Muscle layer of colon (tissue), 2 donors: ENCODE results near the gene INPP1.
"Not testable (repeated sequence)": the region's sequence is repeated elsewhere in the genome, so short reads cannot be mapped to it uniquely, and the experiment has no call there.

Experiments used
- H3K27ac ChIP-seq: one replicate; pipeline ENCODE4 v1.7.0; 2013; ENCODE audit warnings: low read depth, mild to moderate bottlenecking, low read length, moderate library complexity
- H3K27me3 ChIP-seq, 2 donors: one replicate each; pipeline ENCODE4 v1.7.0; 2013; ENCODE audit warnings: low read length in 2 of 2, mild to moderate bottlenecking in 2 of 2; ENCODE audit not compliant: insufficient read depth in 2 of 2, control insufficient read depth in 1 of 2
- H3K36me3 ChIP-seq: one replicate; pipeline ENCODE4 v1.7.0; 2013; ENCODE audit warnings: mild to moderate bottlenecking, low read length; ENCODE audit not compliant: insufficient read depth
- H3K4me1 ChIP-seq: one replicate; pipeline ENCODE4 v1.7.0; 2013; ENCODE audit warnings: mild to moderate bottlenecking, low read length; ENCODE audit not compliant: insufficient read depth
- H3K4me3 ChIP-seq, 2 donors: one replicate each; pipeline ENCODE4 v1.7.0; 2013; ENCODE audit warnings: low read length in 2 of 2, low read depth in 1 of 2, mild to moderate bottlenecking in 1 of 2, moderate library complexity in 1 of 2
- H3K9ac ChIP-seq: one replicate; pipeline ENCODE4 v1.7.0; 2013; ENCODE audit warnings: low read length
- H3K9me3 ChIP-seq: one replicate; pipeline ENCODE4 v1.7.0; 2013; ENCODE audit warnings: mild to moderate bottlenecking, low read length
- donor health status: abdominal sarcoma.
- donor health status: Adenocarcinoma of cecum.

INPP1 gene

GRCh38 chr2:190343536-190344275, at the start of gene INPP1:
TSS of gene INPP1 (plus strand) at chr2:190343589. CDS start at chr2:190360103, 16,514 bp downstream.
- Histone ChIP-seq H3K4me3 (peak within 1 kb of the TSS; percentile 61 to 90), H3K4me1 (peaks cover 13% of the 10 kb centered on the region), H3K9ac (peak within 1 kb of the TSS; percentile 58), H3K27ac (peak within 1 kb of the TSS; percentile 90), H3K27me3 (no peaks in the 10 kb centered on the region), H3K9me3 (no peaks in the 10 kb centered on the region), H3K36me3 (no peaks in the 10 kb centered on the region)

GRCh38 chr2:190297880-190298279, 45.5 kb upstream of the INPP1 start:
- not testable (repeated sequence) for H3K27me3 ChIP-seq, H3K27ac ChIP-seq, H3K4me3 ChIP-seq, H3K36me3 ChIP-seq, H3K9ac ChIP-seq, H3K9me3 ChIP-seq, H3K4me1 ChIP-seq

- Histone ChIP-seq H3K9me3 (no peaks in the 10 kb centered on the region), H3K9ac (no peak overlapping the region), H3K27me3 (no peaks in the 10 kb centered on the region), H3K27ac (no peak overlapping the region), H3K4me1 (no peaks in the 10 kb centered on the region), H3K36me3 (no peaks in the 10 kb centered on the region), H3K4me3 (no peak overlapping the region)
Observed at GRCh38 chr2:190301032-190301431, 42.4 kb upstream of the INPP1 start.

GRCh38 chr2:190302052-190302451, 41.3 kb upstream of the INPP1 start:
- Histone ChIP-seq H3K4me1 (no peaks in the 10 kb centered on the region), H3K9me3 (no peaks in the 10 kb centered on the region), H3K36me3 (no peaks in the 10 kb centered on the region), H3K4me3 (no peak overlapping the region), H3K27me3 (no peaks in the 10 kb centered on the region), H3K9ac (no peak overlapping the region), H3K27ac (no peak overlapping the region)

DNA sequence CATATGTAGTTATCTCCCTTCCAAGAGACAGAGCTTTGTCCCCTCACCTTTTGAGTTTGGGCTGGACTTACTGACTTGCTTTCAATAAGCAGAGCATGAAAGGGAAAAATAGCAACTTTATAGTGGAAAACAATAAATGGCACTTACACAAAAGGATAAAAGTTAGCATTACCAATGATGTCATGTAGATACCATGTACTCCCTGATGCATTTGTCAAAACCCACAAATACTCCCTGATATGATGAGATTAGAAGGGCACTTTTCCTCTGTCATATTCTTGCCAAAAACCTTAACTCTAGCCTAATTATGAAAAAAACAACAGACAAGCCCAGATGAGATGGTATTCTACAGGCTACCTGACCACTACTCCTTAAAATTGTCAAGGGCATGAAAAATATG, 39.7 kb upstream of the INPP1 start:
- peaks cover 2% of the 10 kb centered on the region for H3K36me3 ChIP-seq
- H3K9me3 ChIP-seq: no peaks in the 10 kb centered on the region

GRCh38 chr2:190304404-190304803, 39.0 kb upstream of the INPP1 start:
- H3K27me3 ChIP-seq: no peaks in the 10 kb centered on the region
- H3K36me3 ChIP-seq: peaks cover 6% of the 10 kb centered on the region
- H3K9me3 ChIP-seq: no peaks in the 10 kb centered on the region
- no peaks in the 10 kb centered on the region for H3K4me1 ChIP-seq
- H3K4me3 ChIP-seq: no peak overlapping the region
- no peak overlapping the region for H3K9ac ChIP-seq
- no peak overlapping the region for H3K27ac ChIP-seq

More for the DNA sequence above, 39.7 kb upstream of the INPP1 start:
- Histone ChIP-seq H3K27me3 (no peaks in the 10 kb centered on the region), H3K4me3 (no peak overlapping the region), H3K27ac (no peak overlapping the region), H3K9ac (no peak overlapping the region), H3K4me1 (no peaks in the 10 kb centered on the region)

GRCh38 chr2:190308031-190308430, 35.4 kb upstream of the INPP1 start:
- H3K9ac ChIP-seq: no peak overlapping the region
- no peaks in the 10 kb centered on the region for H3K9me3 ChIP-seq
- no peak overlapping the region for H3K4me3 ChIP-seq
- no peaks in the 10 kb centered on the region for H3K4me1 ChIP-seq
- H3K27me3 ChIP-seq: no peaks in the 10 kb centered on the region
- no peak overlapping the region for H3K27ac ChIP-seq
- H3K36me3 ChIP-seq: peaks cover 12% of the 10 kb centered on the region

DNA sequence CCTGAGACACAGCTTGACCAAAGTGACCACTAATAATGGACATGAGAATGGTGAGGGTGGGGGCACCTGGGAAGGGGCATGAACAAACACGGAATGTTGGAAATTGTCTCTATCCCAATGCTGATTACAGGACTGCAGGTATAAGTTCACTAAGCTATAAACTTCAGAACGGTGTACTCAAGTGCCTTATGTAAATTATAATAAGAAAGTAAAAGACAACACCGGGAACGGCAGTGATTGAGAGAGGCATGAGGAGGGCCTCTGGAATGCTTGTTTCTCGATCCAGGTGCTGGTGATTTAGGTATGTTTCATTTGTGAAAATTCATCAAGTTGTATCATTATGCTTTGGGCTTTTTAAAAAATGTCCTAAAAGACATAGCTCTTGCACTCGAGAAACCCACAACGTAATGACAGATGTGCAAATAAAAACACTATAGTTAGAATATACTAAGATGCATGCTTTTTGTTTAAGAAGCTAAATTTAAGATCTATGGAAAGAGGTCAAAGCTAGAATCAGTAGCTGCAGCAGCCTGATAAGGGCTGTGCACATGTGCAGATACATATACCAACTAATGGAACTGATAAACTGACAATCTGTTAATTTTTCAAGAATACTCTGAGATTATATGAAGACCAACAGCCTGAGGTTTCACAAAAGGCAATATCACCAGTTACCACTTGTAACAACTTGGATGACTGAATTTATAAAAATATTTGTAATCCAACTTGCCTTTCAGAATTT, 31.3 kb upstream of the INPP1 start:
- H3K4me3 ChIP-seq: no peak overlapping the region
- H3K9me3 ChIP-seq: no peaks in the 10 kb centered on the region
- H3K27me3 ChIP-seq: no peaks in the 10 kb centered on the region
- H3K27ac ChIP-seq: no peak overlapping the region
- H3K9ac ChIP-seq: no peak overlapping the region
- H3K4me1 ChIP-seq: peaks cover 9% of the 10 kb centered on the region
- peaks cover 12% of the 10 kb centered on the region for H3K36me3 ChIP-seq

DNA sequence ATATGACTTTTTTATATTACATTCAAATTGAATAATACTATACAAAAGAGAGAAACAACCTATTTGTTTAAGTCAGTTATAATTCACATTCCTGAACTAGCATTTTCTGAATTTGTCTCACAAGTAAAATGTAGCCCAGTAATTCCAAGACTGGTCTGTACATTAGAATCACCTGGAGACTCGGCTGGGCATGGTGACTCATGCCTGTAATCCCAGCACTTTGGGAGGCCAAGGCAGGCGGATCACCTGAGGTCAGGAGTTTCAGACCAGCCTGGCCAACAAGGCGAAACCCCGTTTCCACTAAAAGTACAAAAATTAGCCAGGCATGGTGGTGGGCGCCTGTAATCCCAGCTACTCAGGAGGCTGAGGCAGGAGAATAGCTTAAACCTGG, 30.8 kb upstream of the INPP1 start:
- H3K9me3 ChIP-seq, H3K4me3 ChIP-seq, H3K27ac ChIP-seq, H3K27me3 ChIP-seq, H3K9ac ChIP-seq: not testable (repeated sequence)
- Histone ChIP-seq H3K4me1 (peaks cover 14% of the 10 kb centered on the region), H3K36me3 (peaks cover 12% of the 10 kb centered on the region)

GRCh38 chr2:190313880-190314279, 29.5 kb upstream of the INPP1 start:
- no peaks in the 10 kb centered on the region for H3K9me3 ChIP-seq

GRCh38 chr2:190315273-190315672, 28.1 kb upstream of the INPP1 start:
- Histone ChIP-seq H3K27me3 (no peaks in the 10 kb centered on the region), H3K9me3 (no peaks in the 10 kb centered on the region), H3K36me3 (peaks cover 6% of the 10 kb centered on the region), H3K4me1 (peaks cover 25% of the 10 kb centered on the region), H3K4me3 (no peak overlapping the region), H3K9ac (no peak overlapping the region), H3K27ac (no peak overlapping the region)

More at GRCh38 chr2:190313880-190314279, 29.5 kb upstream of the INPP1 start:
- Histone ChIP-seq H3K27me3 (no peaks in the 10 kb centered on the region), H3K9ac (no peak overlapping the region), H3K36me3 (peaks cover 8% of the 10 kb centered on the region), H3K4me3 (no peak overlapping the region), H3K27ac (no peak overlapping the region), H3K4me1 (peaks cover 22% of the 10 kb centered on the region)
